ENCODE measurements around the gene ELOB.

GRCh38 chr16:2726923-2727322 is 50.2 kb downstream of the ELOB start:
- no peak for TF ChIP-seq POLR2A (IDR thresholded peaks at IDR 0.05; ENCODE audit: extremely low read depth, insufficient read length)
- TF ChIP-seq MAX (IDR thresholded peaks at IDR 0.05; ENCODE audit: low read depth, low read length) = no peak
- TF ChIP-seq CTCF (IDR thresholded peaks at IDR 0.05; ENCODE audit: low read depth, low read length) = no peak

Data from NB4 (cell line).